Activated T-cell treated with anti-CD3 and anti-CD28 coated beads, Interleukin-2, amount 50 U/mL, for 72 hours (primary cell): ENCODE results near the gene SAFB. TPM values are rescaled to one million over a fixed set of nuclear protein-coding genes. Genes with fewer than 3 reads are reported as not detected.
"Not testable (repeated sequence)": the region's sequence is repeated elsewhere in the genome, so short reads cannot be mapped to it uniquely, and the experiment has no call there.

ENCODE experiments used
- ATAC-seq, 2 donors: fragments of 150-1000 bp; cut with Tn5 transposase; replicated peaks in 1 of 2; 2 replicates each; pipeline ENCODE4 v1.10.0; 2021; ENCODE audit warnings: moderate library complexity in 2 of 2, mild to moderate bottlenecking in 1 of 2
- DNase-seq, 2 donors: peaks; one replicate each; pipeline ENCODE4 v3.0.0; 2021 to 2022; ENCODE audit warnings: mixed read lengths in 1 of 2
- H3K27ac Mint-ChIP-seq: one replicate; pipeline ENCODE4 v1.8.0; 2022; ENCODE audit warnings: mild to moderate bottlenecking, moderate library complexity, mixed read lengths
- H3K27me3 Mint-ChIP-seq: one replicate; pipeline ENCODE4 v1.8.0; 2022; ENCODE audit warnings: low read depth, mixed read lengths
- H3K36me3 Mint-ChIP-seq, 2 donors: one replicate each; pipeline ENCODE4 v1.8.0; 2022; ENCODE audit warnings: mixed read lengths in 2 of 2, mild to moderate bottlenecking in 1 of 2; ENCODE audit not compliant: insufficient read depth in 2 of 2
- H3K4me1 Mint-ChIP-seq: one replicate; pipeline ENCODE4 v1.8.0; 2022; ENCODE audit warnings: low read depth, mixed read lengths
- H3K4me3 Mint-ChIP-seq, 2 donors: one replicate each; pipeline ENCODE4 v1.8.0; 2022; ENCODE audit warnings: mild to moderate bottlenecking in 2 of 2, mixed read lengths in 2 of 2, moderate library complexity in 2 of 2
- H3K9me3 Mint-ChIP-seq, 2 donors: one replicate each; pipeline ENCODE4 v1.8.0; 2022; ENCODE audit warnings: mixed read lengths in 2 of 2
- total RNA-seq, 2 donors: library from RNA; stranded (reverse); gene quantifications; one replicate each; pipeline ENCODE4 v1.2.3, GENCODE V29; 2022

Gene SAFB
- total RNA-seq, 2 donors from 2014 or later = 108 to 112 TPM

GRCh38 chr19:5696196-5697021 is 73.5 kb downstream of the SAFB start:
- Mint-ChIP-seq H3K36me3 (peaks cover 3 to 10% of the 10 kb centered on the region in 2 donors), H3K27me3 (no peaks in the 10 kb centered on the region), H3K27ac (peak overlapping the region; percentile 27), H3K9me3 (no peaks in the 10 kb centered on the region), H3K4me3 (no peak overlapping the region), H3K4me1 (peaks cover 21% of the 10 kb centered on the region)
- no peak for DNase-seq
- no peak for ATAC-seq

GRCh38 chr19:5697022-5697889 is 74.4 kb downstream of the SAFB start:
- DNase-seq (no peak), ATAC-seq (no peak)
- no peak overlapping the region for H3K4me3 Mint-ChIP-seq
- peak overlapping the region; percentile 27 for H3K27ac Mint-ChIP-seq
- peaks cover 3 to 14% of the 10 kb centered on the region in 2 donors for H3K36me3 Mint-ChIP-seq
- no peaks in the 10 kb centered on the region for H3K9me3 Mint-ChIP-seq
- no peaks in the 10 kb centered on the region for H3K27me3 Mint-ChIP-seq
- H3K4me1 Mint-ChIP-seq = peaks cover 16% of the 10 kb centered on the region

- H3K27ac Mint-ChIP-seq = no peak overlapping the region
Measured at GRCh38 chr19:5697890-5698634, 75.2 kb downstream of the SAFB start.

GRCh38 chr19:5698635-5699422 is 75.9 kb downstream of the SAFB start:
- no peak for DNase-seq
- Mint-ChIP-seq H3K27ac (no peak overlapping the region), H3K4me3 (no peak overlapping the region), H3K4me1 (peaks cover 5% of the 10 kb centered on the region), H3K27me3 (no peaks in the 10 kb centered on the region), H3K36me3 (peaks cover 9 to 20% of the 10 kb centered on the region in 2 donors), H3K9me3 (no peaks in the 10 kb centered on the region)
- ATAC-seq = peak in 1 of 2 donors; percentile 1

More at GRCh38 chr19:5697890-5698634, 75.2 kb downstream of the SAFB start:
- H3K4me3 Mint-ChIP-seq = no peak overlapping the region
- H3K4me1 Mint-ChIP-seq = peaks cover 8% of the 10 kb centered on the region
- no peaks in the 10 kb centered on the region for H3K27me3 Mint-ChIP-seq
- H3K36me3 Mint-ChIP-seq = peaks cover 4 to 16% of the 10 kb centered on the region in 2 donors
- ATAC-seq (peak in 1 of 2 donors; percentile 1), DNase-seq (no peak)
- H3K9me3 Mint-ChIP-seq = no peaks in the 10 kb centered on the region

GRCh38 chr19:5700455-5701092 is 77.7 kb downstream of the SAFB start:
- no peaks in the 10 kb centered on the region for H3K9me3 Mint-ChIP-seq
- no peak for DNase-seq
- ATAC-seq = no peak
- no peak overlapping the region for H3K4me3 Mint-ChIP-seq
- peaks cover 5 to 20% of the 10 kb centered on the region in 2 donors for H3K36me3 Mint-ChIP-seq
- no peaks in the 10 kb centered on the region for H3K4me1 Mint-ChIP-seq
- H3K27me3 Mint-ChIP-seq = no peaks in the 10 kb centered on the region
- no peak overlapping the region for H3K27ac Mint-ChIP-seq

- H3K27me3 Mint-ChIP-seq, H3K27ac Mint-ChIP-seq, H3K4me1 Mint-ChIP-seq, ATAC-seq, DNase-seq, H3K4me3 Mint-ChIP-seq, H3K9me3 Mint-ChIP-seq: not testable (repeated sequence)
- H3K36me3 Mint-ChIP-seq = peaks cover 5 to 23% of the 10 kb centered on the region in 2 donors
Measured at GRCh38 chr19:5702053-5702410, 79.1 kb downstream of the SAFB start.

GRCh38 chr19:5703819-5704818 is 81.2 kb downstream of the SAFB start:
- no peak overlapping the region for H3K27ac Mint-ChIP-seq
- H3K36me3 Mint-ChIP-seq = peaks cover 5 to 28% of the 10 kb centered on the region in 2 donors
- no peaks in the 10 kb centered on the region for H3K4me1 Mint-ChIP-seq
- no peak for DNase-seq
- no peak overlapping the region for H3K4me3 Mint-ChIP-seq
- H3K9me3 Mint-ChIP-seq = no peaks in the 10 kb centered on the region
- no peaks in the 10 kb centered on the region for H3K27me3 Mint-ChIP-seq
- peak in 1 of 2 donors; percentile 5 for ATAC-seq

GRCh38 chr19:5705552-5705951 is 82.7 kb downstream of the SAFB start:
- no peaks in the 10 kb centered on the region for H3K27me3 Mint-ChIP-seq
- peaks cover 5 to 27% of the 10 kb centered on the region in 2 donors for H3K36me3 Mint-ChIP-seq
- no peak overlapping the region for H3K27ac Mint-ChIP-seq
- ATAC-seq (no peak), DNase-seq (no peak)
- no peaks in the 10 kb centered on the region for H3K4me1 Mint-ChIP-seq
- no peaks in the 10 kb centered on the region for H3K9me3 Mint-ChIP-seq
- H3K4me3 Mint-ChIP-seq = no peak overlapping the region

- H3K4me1 Mint-ChIP-seq = no peaks in the 10 kb centered on the region
- H3K27me3 Mint-ChIP-seq = no peaks in the 10 kb centered on the region
- no peak overlapping the region for H3K27ac Mint-ChIP-seq
- peaks cover 5 to 20% of the 10 kb centered on the region in 2 donors for H3K36me3 Mint-ChIP-seq
- no peak overlapping the region for H3K4me3 Mint-ChIP-seq
- H3K9me3 Mint-ChIP-seq = no peaks in the 10 kb centered on the region
- DNase-seq (no peak), ATAC-seq (no peak)
Measured at GRCh38 chr19:5706876-5707573, 84.1 kb downstream of the SAFB start.

GRCh38 chr19:5707576-5708575 is 85.0 kb downstream of the SAFB start:
- H3K4me3 Mint-ChIP-seq = no peak overlapping the region
- H3K9me3 Mint-ChIP-seq = no peaks in the 10 kb centered on the region
- peaks cover 7 to 20% of the 10 kb centered on the region in 2 donors for H3K36me3 Mint-ChIP-seq
- DNase-seq (no peak), ATAC-seq (no peak)
- H3K27me3 Mint-ChIP-seq = no peaks in the 10 kb centered on the region
- no peaks in the 10 kb centered on the region for H3K4me1 Mint-ChIP-seq
- H3K27ac Mint-ChIP-seq = no peak overlapping the region
